Activated T-cell treated with anti-CD3 and anti-CD28 coated beads for 24 hours (primary cell): ENCODE data around the gene THRB.

Source experiments
- DNase-seq: peaks from one replicate; pipeline ENCODE4 v3.0.0-alpha.2; 2020; ENCODE audit warnings: low read depth

The THRB gene

DNA sequence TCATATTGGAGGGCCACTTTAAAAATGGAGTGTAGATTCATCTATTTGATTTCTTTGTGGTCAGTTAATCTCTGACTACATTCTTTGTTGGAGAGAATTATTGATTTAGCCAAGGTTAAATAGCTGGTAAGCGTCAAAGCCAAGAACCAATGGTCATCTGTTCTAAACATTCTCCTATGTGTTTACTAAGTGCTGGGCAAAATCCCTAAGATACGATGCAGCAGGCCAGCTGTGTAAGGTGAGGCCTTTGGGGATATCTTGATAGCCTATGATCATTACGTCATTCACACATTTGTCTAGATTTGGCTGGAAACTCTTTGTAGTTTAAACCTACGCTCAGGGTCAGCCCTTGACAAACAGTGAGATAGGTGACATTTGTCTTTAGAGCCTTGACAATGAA is 313.4 kb downstream of the THRB start:
- DNase-seq: no peak

DNA sequence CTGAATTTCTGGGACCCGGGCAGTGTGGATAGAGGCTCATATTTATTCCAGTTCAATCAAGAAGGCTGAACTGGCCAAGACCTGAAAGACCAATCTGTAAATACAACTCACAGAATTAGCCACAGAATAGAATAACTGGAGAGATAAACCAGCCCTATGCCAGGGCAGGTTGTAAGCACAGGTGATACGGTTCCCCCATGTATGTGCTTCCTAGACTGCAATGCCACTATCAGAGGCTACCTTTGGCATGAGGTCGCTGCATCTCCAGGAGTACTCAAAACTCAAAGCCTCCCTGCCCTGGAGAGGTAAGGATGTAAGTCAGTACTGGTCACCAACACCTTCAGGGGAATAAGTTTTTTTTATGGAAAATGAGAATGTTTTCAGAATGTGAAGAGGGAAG is 314.0 kb downstream of the THRB start:
- no peak for DNase-seq

DNA sequence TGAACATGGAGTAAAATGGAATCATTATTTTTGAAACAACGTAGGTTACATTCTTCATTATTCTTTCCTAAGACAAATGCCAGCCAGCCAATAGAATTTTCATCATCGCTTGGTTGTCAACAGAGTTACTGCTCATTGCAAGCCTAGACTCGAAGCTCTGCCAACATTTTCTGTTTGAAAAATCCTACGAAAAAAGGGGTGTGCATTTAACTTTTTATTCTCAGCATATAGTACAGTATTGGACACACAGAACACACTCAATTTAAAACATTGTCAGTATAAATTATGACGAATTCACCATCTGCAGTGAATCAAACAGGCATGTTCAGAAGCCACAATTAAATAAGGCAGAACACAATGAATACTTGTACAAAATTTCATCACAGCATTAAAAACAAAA is 317.4 kb downstream of the THRB start:
- no peak for DNase-seq

DNA sequence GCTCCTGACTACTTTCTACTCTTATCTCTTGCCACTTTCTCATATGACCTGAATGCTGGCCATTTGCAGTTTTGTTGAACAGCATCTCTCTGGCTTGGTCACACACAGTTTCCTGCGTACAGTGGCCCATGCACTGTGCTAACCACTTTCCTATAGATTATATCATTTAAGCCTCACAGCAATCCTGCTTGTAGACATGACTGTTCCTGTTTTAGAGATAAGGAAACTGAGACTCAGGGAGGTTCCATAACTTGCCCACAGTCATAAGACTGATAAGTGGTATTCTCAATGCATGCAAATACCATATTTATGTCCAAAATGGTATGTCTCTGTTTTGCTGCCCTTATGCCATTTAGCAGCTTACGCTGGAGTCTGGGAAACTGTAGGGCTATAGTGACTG is 320.0 kb downstream of the THRB start:
- DNase-seq: no peak

DNA sequence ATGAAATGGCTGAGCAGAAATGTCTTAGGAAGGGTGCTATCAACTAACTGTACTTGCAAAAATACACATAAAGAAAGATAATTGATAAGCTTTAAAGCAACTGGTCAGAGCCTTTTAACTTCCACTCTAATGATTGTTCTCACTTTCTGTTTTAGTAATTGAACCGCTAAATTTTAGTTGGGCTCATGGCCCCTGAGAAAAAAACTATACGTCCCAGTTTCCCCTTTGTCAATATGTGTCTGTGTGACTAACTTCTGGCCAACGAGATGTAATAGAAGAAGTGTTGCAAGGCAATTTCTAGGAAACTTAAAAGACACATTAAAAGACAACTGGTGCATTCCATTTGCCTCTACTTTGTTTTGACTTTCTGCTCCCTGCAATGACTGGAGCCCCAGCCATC is 325.7 kb downstream of the THRB start:
- DNase-seq: no peak

DNA sequence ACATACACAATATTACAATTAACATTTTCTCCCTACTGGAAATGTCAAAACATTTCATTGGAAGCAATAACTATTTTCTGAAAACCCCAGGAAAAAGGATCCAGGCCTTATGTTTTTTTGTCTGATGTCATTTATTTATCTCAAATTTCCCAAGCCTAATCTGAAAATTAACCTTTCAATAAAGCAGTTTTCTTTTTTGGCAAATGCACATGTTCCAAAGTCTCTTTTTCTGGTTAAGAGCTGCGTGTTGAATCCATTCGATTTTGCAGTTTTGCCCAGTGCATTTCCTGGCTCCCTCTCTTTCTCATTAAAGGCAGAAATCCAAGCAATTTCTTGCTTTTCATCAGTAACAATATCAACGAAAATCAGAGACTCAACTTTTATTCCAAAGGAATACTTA is 327.2 kb downstream of the THRB start:
- DNase-seq: no peak

DNA sequence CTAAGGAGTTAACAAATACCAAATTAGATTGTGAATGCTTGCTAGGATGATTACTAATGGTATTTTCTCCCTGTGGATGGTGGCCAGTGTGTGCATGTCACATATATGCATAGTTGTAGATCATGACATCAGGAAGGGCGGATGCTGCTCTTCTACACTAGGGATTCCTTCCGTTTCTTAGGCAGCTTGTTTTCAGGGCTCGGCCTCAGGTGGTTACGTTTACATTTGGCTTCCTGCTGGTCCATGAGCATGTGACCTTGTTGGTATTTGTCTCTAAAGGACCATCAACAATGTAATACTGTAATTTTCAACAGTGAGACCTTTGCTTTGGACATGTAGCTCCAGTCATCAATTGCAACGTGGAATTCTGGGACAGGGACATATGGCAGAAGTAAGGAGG is 328.1 kb downstream of the THRB start:
- no peak for DNase-seq

DNA sequence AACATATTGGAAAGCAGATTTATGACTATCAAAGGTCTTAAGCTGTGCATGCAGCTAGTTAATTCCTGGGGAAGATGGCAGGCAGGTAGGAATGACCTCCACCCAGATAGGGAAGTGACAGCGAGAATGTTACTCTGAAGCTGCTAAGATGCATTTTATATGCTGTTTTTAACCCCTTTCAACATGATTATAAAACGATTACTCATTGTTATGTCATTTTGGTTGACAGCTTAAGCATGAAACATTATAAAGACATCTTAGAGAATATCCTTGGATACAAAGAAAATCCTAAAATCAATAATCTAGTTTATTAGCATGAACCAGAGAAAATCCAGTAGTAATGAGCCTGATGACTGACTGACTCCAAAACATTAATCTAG is 329.1 kb downstream of the THRB start:
- no peak for DNase-seq

DNA sequence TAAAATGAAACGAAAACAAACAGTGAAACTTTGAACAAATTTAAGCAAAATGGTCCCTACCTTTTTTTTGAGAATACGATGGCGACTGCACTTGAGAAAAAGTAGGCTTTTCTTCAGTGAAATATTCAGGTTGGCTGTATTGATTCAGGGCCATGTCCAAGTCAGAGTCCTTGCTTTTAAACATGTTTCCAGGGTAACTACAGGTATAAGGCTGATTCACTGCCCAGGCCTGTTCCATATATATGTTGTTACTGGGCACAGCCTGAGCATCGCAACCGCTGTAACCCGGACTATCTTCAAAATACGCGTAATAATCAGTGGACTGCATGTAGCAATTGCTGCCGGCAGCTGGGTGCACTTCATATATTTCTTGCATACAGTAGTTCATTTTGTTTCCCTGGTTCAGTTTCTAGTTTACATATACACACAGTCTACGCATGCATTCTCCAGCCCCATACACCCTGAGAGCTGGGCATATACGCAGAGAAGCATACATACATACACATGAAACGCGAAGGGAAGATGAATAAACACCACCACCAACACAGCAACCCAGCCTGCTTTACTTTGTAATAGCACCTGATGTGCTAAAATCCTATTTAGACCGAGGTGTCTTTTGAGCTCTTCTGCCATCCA is 329.6 kb downstream of the THRB start:
- DNase-seq: no peak

DNA sequence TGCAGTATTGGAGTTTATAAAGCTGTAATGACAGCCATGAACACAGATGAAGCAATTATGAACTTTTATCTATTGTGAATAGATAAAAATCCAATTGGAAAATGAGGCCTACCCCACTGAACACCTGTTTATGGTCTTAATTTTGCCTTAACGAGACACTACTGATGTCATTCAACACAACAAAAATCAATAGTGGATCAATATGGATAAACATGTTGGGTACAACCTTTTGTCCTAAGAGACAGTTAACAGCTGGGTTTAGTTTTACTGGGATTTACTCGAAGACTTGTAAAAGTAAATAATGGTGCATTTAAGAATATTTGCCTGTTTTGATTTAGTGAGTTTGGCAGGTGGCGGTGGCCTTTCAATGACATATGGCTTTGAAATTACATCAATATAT is 331.7 kb downstream of the THRB start:
- no peak for DNase-seq

DNA sequence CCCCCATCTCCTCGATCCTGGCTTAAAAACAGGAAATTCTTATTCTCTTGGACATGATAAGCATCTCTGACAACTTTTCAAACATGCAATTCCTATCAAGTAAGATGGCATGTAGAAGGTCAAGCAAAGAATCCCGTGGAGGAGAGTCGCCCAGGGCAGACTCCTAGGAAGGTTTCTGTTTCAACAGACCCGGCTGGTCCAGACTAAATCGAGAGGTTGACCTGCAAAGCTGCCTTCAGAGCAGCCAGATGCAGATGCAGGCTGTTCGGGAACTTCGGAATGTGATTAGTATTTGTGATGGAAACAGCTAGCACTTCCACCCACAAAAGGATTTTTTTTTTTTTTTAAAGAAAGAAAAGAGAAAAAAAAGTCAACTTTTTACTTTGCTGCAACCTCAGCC is 332.8 kb downstream of the THRB start:
- DNase-seq: no peak

DNA sequence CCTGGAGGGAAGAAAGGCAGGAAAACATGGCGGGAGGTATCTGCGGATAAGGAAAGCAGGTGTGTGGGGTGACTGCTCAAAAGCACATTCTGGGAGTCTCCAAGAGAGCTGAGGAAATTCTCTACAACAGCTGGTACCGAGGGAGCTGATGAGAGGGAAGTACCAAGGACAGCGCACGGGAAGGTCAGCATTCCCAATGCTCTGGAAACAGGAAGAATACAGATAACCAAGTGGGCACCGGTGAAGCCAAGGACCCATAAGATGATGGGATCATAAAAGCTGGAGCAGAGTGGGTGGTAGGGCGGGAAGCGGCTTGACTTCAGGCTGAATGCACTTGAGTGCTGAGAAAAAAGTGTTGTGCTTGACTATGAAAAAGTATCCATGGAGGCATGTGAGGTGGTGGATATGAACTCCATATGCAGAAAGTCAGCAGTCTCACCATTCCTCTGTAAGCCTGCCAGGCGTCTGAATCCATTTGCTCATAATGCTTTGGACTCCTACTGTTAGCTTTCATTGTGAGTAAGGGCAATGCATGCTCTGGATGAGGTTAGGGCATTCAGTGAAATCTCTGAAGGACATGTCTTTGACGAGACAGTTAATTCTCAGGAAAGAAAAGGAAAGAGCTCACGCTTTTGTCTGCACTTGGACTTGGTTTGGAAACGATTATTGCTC is 334.1 kb downstream of the THRB start:
- no peak for DNase-seq

DNA sequence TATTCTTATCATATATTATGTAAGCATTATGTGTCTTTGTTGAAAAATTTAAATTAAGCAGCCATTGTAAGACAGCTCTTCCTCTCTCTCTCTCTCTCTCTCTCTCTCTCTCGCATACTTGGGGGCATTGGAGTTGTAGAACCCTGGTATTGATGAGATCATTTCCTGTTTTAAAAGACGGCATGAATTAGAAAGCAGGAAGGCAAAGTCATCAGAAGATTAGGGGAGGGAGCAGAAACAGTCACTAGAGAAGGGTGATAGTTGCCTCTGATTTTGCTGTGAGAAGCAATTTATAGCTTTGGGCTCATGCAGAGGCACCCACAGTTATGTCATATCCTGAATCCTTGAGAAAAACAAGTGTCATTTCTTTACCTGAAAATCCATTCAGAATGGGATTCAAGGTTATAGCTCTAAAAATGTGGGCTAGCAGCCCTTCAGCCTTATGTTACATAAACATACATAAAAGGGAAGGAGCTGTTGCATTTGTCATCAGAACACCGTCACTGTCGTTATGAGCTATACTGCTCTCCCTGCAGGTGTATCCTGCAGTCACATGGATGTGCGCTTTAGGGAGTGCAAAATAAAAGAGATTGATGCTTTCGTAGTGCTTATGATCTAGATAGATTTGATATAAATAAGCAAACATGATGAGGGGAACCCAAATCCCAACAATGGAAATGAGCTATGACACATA is 335.7 kb downstream of the THRB start:
- DNase-seq: no peak

DNA sequence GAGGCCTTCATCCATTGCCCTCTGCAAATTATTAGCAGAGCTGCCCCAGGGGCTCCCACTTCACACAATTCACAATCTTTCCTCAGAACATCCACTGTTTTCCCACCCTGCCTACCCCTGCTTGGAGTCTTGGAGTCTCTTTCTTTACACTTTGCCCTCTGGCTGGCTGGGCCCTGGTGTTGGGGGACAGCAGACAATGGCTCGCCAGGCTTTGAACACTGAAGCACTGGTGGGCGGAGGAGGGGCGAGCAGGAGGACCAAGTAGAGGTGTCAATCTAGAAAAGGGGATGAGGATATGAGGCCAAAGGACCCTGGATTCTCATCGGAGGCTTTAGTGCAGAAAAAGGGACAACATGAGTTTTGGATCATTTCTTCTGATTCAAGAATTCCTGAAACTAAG is 337.5 kb downstream of the THRB start:
- DNase-seq: no peak

DNA sequence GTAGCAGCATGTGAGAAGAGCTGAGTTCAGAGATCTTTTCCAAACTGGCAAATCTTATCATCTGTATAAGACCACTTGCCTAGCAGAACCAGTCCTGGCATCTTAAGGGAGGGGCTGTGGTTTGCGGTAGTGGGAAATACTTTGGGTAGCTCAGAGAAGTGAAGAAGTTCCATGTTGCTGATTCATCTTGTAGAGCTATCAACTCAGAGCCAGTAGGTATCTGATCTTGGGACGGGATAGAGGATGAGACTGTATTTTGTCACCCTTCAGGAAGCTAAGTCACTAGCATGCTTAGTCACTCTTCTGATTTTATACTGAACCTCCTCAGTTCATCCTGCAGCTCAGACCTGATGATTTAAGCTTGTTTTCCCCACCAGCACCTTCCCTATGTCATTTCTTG is 338.2 kb downstream of the THRB start:
- DNase-seq: no peak

DNA sequence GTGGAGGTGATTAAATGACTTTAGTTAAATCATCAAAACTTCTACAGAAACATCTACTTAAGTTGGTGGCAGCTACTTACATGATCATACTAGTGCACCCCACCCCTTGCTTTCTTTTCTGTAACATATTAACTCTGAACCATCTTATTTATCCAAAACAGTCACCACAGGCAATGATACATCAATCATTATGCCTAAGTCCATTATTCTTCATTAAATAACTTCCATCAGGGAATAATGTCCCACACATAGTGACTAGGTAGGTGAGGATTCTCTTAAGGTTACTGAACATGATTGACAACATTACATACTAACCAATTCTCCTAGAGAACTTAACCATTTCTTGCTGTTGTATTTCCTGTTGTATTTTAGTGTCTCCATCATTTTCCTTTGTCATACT is 339.4 kb downstream of the THRB start:
- DNase-seq: no peak

DNA sequence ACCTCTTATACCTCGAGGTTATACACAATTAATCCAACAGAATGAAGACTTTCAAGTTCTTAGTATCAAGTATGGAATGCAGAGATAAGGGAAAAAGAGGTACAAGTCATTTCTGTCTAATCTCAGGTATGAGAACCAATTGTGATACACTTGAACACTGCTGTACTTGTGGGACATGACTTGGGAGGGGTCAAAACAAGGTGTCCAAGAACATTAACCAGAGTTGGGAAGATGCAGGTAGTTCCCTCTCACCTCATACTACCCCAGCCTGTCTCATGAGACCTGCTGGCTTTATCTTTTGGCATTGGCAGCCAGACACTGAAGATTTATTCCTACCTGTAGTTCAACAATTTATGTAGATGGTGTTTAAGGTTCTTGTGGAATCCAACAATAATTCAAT is 339.9 kb downstream of the THRB start:
- no peak for DNase-seq

DNA sequence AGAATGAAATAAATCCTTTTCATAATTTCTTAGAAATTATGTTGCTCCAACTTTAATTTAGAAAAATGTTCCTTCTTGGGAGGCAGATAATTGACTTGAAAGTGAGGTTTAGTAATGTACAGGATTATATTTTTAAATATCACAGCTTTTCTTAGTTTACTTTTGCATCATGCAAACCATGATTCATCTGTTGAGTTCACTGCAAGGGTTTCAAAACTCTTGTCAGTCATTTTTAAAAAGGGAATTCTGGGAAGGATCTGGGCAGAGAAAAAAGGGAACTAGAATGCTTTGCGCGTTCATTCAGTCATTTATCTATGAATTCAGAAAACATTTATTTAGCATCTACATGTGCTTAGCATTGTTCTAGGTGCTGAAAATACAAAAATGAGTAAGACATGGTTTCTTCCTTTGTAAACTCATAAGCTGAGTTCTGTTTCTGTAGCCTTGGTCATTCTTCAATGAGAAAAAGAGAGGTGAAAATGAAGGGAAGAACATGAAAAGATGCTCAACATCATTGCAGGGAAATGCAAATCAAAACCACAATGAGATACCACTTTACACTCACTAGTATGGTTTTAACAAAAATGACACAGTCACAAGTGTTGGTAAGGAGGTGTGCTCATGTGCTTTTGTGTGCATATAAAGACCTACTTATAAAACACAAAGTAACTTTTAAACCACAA is 340.5 kb downstream of the THRB start:
- no peak for DNase-seq

DNA sequence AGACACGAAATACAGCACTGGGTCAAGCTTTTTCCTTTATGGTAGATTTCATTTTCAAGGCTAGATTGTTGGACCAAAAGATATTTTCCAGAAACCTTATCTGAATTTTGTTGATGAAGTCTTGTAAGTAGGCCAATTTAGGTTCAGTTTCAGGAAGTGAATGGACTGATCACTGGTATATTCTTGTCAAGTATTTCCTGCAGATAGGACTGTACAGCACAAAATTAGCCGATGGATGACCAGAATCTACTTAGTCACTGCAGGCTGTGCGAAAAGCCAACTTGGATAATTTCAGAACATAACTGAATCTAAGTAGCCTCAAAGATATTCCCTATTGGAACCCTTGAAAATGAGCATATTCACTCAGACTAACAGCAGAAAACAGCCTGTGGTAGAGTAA is 343.1 kb downstream of the THRB start:
- DNase-seq: no peak

DNA sequence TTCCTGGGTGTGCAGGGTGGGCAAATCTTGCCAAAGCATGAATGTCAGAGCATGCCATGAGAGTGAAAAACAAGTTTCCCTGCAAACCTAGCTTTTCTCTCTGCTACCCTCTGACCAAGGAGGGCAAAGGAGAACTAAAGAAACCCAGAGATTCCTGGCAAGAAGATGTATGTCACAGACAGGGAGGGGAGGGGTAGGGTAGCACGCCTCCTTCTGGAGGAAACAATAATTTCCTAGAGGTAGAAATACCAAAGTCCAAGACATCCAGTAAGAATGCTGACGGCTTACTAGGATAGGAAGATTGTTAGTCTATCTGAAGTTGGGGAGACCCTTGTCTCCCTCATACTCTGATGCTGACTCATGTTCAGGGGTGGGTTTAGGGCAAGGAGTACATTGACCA is 345.6 kb downstream of the THRB start:
- DNase-seq: no peak

DNA sequence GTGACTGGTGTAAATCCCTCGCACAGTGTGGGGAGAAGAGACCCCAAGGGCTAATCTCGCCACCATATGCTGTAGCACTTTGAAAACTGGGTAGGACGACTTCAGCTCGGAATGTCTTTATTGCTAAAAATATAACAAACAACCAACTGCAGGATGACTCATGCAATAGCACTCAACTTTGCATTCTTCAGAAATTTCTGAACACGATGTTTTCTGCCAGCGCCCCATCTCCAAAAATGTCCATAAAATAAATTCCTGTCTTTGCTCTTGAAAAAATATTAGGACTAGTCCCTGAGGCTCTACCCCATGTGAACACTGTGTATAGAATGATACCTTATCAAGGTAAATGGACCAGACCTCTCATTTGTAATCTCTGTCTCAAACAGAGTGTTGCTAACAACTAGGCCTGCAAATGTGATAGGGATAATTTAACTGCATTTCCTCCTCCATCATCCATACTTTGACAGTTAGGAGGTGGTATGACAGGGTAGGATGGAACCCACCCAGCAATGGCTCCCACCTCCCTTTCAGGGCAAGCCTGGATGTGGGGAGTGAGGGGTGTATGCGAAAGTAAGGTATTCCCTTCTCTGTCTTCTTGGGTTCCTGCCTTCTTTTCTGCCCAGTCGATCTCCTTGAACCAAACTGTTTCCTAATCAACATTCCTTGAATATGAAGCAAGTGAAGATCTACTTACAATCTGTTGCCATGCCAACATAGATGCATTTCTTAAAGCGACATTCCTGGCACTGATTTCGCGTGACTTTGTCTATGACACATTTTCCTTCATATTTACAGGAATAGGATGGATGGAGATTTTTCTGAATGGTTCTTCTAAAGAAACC is 348.4 kb downstream of the THRB start:
- DNase-seq: no peak

DNA sequence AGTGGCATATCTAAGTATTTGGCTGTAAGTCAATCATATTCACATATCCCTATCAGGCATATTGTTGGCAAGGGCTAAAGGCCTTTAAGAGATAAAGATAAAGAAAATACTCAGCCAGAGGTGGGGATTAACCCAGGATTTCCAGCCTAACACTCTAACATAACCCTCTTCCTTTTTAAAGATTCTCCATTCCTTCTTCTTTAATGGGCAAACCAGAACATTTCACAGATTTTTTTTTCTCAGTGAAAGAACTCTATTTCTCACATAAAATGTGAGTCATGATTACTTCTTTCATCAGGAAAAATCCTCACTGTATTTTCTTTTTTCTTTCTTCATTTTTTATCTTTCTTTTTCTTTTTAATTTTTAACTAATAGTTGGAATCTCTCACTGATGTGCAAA is 349.2 kb downstream of the THRB start:
- DNase-seq: no peak
